OCI-LY3 (cell line): ENCODE results near the gene PSEN1.

Source experiments
- H2AFZ ChIP-seq: fragments of 200-600, 300-600 bp; shearing (Covaris generic); 2 replicates; pipeline ENCODE4 v1.6.0; 2014; ENCODE audit warnings: antibody characterized with exemption, low read depth, low read length
- H3K27ac ChIP-seq: fragments of 200-600, 300-600 bp; sonication (generic); 2 replicates; pipeline ENCODE4 v1.5.1; 2014; ENCODE audit warnings: mild to moderate bottlenecking, low read length, moderate library complexity, mixed read lengths
- H3K27me3 ChIP-seq: fragments of 200-600, 300-600 bp; sonication (generic); 2 replicates; pipeline ENCODE4 v1.6.1; 2014; ENCODE audit warnings: low read depth, low read length, mixed read lengths
- H3K36me3 ChIP-seq: fragments of 200-600, 300-600 bp; sonication (generic); replicated peaks from 2 replicates; pipeline ENCODE3; 2014; ENCODE audit warnings: low read depth, low read length, mixed read lengths
- H3K4me1 ChIP-seq: fragments of 300-600, 200-600 bp; sonication (generic); 2 replicates; pipeline ENCODE4 v1.6.1; 2014; ENCODE audit warnings: low read length, mixed read lengths
- H3K4me2 ChIP-seq: fragments of 200-600, 300-600 bp; sonication (generic); 2 replicates; pipeline ENCODE4 v1.6.1; 2014; ENCODE audit warnings: low read length, mixed read lengths
- H3K4me3 ChIP-seq: fragments of 300-600, 200-600 bp; sonication (generic); 2 replicates; pipeline ENCODE4 v1.5.1; 2014; ENCODE audit warnings: antibody characterized with exemption, mild to moderate bottlenecking, low read length, moderate library complexity
- H3K79me2 ChIP-seq: fragments of 300-600, 200-600 bp; shearing (Covaris generic); 2 replicates; pipeline ENCODE4 v1.6.1; 2014; ENCODE audit warnings: mild to moderate bottlenecking, low read length, mixed read lengths
- H3K9ac ChIP-seq: fragments of 300-600, 200-600 bp; shearing (Covaris generic); 2 replicates; pipeline ENCODE4 v1.6.0; 2014; ENCODE audit warnings: mild to moderate bottlenecking, low read length, moderate library complexity
- H3K9me3 ChIP-seq: fragments of 200-600, 300-600 bp; shearing (Covaris generic); 2 replicates; pipeline ENCODE4 v1.6.1; 2014; ENCODE audit warnings: low read length, mixed read lengths; ENCODE audit not compliant: insufficient read depth
- H4K20me1 ChIP-seq: fragments of 200-600, 300-600 bp; sonication (generic); 2 replicates; pipeline ENCODE4 v1.6.1; 2016; ENCODE audit warnings: low read length, mixed read lengths; ENCODE audit not compliant: insufficient read depth
- EZH2phosphoT487 ChIP-seq: fragments of 200-600 bp; shearing (Covaris generic); IDR thresholded peaks from 2 replicates; pipeline ENCODE4 v1.6.1; 2018; ENCODE audit warnings: antibody characterized with exemption, mixed run types, low read depth
- TF ChIP-seq, protein P1 (sequence below): fragments of 200-600, 300-600 bp; sonication (generic); IDR thresholded peaks from 2 replicates; pipeline ENCODE4 v1.5.1; 2014; ENCODE audit warnings: antibody characterized with exemption, low read length, low read depth

The PSEN1 gene

DNA sequence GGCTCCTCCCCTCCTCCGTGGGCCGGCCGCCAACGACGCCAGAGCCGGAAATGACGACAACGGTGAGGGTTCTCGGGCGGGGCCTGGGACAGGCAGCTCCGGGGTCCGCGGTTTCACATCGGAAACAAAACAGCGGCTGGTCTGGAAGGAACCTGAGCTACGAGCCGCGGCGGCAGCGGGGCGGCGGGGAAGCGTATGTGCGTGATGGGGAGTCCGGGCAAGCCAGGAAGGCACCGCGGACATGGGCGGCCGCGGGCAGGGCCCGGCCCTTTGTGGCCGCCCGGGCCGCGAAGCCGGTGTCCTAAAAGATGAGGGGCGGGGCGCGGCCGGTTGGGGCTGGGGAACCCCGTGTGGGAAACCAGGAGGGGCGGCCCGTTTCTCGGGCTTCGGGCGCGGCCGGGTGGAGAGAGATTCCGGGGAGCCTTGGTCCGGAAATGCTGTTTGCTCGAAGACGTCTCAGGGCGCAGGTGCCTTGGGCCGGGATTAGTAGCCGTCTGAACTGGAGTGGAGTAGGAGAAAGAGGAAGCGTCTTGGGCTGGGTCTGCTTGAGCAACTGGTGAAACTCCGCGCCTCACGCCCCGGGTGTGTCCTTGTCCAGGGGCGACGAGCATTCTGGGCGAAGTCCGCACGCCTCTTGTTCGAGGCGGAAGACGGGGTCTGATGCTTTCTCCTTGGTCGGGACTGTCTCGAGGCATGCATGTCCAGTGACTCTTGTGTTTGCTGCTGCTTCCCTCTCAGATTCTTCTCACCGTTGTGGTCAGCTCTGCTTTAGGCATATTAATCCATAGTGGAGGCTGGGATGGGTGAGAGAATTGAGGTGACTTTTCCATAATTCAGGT, at the start of gene PSEN1:
TSS of gene PSEN1 (plus strand) at position 121 of the 839 bp plus-strand sequence. CDS start 11,513 bp downstream, outside the sequence.
- Histone ChIP-seq H3K79me2 (peaks cover 40% of the 10 kb centered on the region), H3K27me3 (no peaks in the 10 kb centered on the region), H3K9ac (peak within 1 kb of the TSS; percentile 83), H2AFZ (peak within 1 kb of the TSS; percentile 64), H3K27ac (peak within 1 kb of the TSS; percentile 68), H4K20me1 (peaks cover 8% of the 10 kb centered on the region; the same call in 1 of the 2 replicates), H3K36me3 (peaks cover 3% of the 10 kb centered on the region), H3K4me1 (peaks cover 12% of the 10 kb centered on the region), H3K4me3 (peak within 1 kb of the TSS; percentile 98), H3K9me3 (no peaks in the 10 kb centered on the region), H3K4me2 (peak within 1 kb of the TSS; percentile 100)
- TF ChIP-seq, protein P1, sequence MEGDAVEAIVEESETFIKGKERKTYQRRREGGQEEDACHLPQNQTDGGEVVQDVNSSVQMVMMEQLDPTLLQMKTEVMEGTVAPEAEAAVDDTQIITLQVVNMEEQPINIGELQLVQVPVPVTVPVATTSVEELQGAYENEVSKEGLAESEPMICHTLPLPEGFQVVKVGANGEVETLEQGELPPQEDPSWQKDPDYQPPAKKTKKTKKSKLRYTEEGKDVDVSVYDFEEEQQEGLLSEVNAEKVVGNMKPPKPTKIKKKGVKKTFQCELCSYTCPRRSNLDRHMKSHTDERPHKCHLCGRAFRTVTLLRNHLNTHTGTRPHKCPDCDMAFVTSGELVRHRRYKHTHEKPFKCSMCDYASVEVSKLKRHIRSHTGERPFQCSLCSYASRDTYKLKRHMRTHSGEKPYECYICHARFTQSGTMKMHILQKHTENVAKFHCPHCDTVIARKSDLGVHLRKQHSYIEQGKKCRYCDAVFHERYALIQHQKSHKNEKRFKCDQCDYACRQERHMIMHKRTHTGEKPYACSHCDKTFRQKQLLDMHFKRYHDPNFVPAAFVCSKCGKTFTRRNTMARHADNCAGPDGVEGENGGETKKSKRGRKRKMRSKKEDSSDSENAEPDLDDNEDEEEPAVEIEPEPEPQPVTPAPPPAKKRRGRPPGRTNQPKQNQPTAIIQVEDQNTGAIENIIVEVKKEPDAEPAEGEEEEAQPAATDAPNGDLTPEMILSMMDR: no peak
- TF ChIP-seq EZH2phosphoT487: no peak

DNA sequence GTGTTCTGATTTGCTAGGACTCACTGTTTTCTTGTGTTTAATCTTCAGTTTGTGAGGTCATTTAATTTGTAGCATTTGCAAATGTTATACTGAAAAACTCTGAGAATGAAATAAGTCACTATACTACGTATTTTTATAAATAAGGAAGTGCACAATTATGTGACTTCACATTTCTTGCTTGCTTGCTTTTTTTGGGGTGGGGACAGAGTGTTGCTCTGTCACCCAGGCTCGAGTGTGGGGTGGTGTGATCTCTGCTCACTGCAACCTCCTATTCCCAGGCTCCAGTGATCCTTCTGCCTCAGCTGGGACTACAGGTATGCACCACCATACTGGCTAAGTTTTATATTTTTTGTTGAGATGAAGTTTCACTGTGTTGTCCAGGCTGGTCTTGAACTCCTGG, 45.3 kb upstream of the PSEN1 start:
- TF ChIP-seq, protein P1: no peak
- TF ChIP-seq EZH2phosphoT487: no peak
- Histone ChIP-seq H3K27ac (no peak overlapping the region), H3K9me3 (no peaks in the 10 kb centered on the region), H3K4me3 (no peak overlapping the region), H3K4me1 (no peaks in the 10 kb centered on the region), H3K4me2 (no peak overlapping the region), H3K9ac (no peak overlapping the region), H2AFZ (no peak overlapping the region), H3K79me2 (peaks cover 73% of the 10 kb centered on the region), H3K36me3 (peaks cover 45% of the 10 kb centered on the region), H4K20me1 (peaks cover 4% of the 10 kb centered on the region; the same call in 1 of the 2 replicates), H3K27me3 (no peaks in the 10 kb centered on the region)

DNA sequence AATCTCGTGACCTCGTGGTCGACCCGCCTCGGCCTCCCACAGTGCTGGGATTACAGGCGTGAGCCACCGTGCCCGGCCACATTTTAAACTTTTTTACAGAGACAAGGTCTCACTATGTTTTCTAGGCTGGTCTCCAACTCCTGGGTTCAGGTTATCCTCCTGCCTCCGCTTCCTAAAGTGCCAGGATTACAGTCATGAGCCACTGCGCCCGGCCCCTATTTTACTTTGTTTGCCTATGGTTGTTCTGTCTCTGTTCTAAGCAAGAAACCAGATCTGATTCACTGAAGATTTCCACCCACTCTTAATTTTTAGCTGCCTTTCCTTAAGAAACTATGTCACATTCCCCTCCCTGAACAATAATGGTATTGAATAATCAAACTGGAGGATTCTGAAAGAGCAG, 38.9 kb upstream of the PSEN1 start:
- Histone ChIP-seq H3K4me3 (no peak overlapping the region), H3K9ac (no peak overlapping the region), H3K27me3 (no peaks in the 10 kb centered on the region), H4K20me1 (peaks cover 4% of the 10 kb centered on the region; the same call in 1 of the 2 replicates), H3K4me2 (no peak overlapping the region), H3K9me3 (no peaks in the 10 kb centered on the region; the same call in 1 of the 2 replicates), H3K79me2 (peaks cover 47% of the 10 kb centered on the region), H3K36me3 (peaks cover 44% of the 10 kb centered on the region), H3K4me1 (no peaks in the 10 kb centered on the region), H2AFZ (no peak overlapping the region), H3K27ac (no peak overlapping the region)
- TF ChIP-seq, protein P1: no peak
- TF ChIP-seq EZH2phosphoT487: no peak

DNA sequence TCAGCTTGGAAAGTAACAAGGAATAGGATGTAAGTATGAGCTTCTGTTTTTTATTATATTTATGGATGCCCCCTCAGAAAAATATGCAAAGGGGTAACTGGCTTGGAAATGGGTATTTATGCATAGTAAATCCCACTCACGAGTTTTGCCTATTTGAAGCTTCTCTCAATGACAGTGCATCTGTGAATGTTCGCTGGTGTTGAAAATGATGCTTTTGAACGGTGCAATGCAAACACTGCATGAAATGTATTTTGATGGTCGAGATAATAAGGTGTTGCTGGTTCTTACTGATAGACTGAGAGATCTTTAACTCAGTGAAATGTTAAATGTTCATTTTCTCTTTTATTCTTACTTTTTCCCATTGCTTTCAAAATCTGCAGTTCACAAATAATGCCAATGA, 36.0 kb upstream of the PSEN1 start:
- H3K27me3 ChIP-seq: no peaks in the 10 kb centered on the region
- H3K36me3 ChIP-seq: peaks cover 52% of the 10 kb centered on the region

More for the DNA sequence above, 36.0 kb upstream of the PSEN1 start:
- peaks cover 23% of the 10 kb centered on the region for H3K79me2 ChIP-seq
- no peaks in the 10 kb centered on the region; the same call in 1 of the 2 replicates for H3K9me3 ChIP-seq
- no peaks in the 10 kb centered on the region for H4K20me1 ChIP-seq
- no peak overlapping the region for H3K9ac ChIP-seq
- H3K4me1 ChIP-seq: no peaks in the 10 kb centered on the region
- no peak overlapping the region for H3K4me3 ChIP-seq
- H3K4me2 ChIP-seq: no peak overlapping the region
- H3K27ac ChIP-seq: no peak overlapping the region
- TF ChIP-seq, protein P1: no peak
- TF ChIP-seq EZH2phosphoT487: no peak
- H2AFZ ChIP-seq: no peak overlapping the region
